K562 (cell line): ENCODE measurements around the gene GMPR2. TPM values are rescaled to one million over a fixed set of nuclear protein-coding genes. Genes with fewer than 3 reads are reported as not detected.

Source experiments
- polyA plus RNA-seq, 8 experiments: library from polyadenylated mRNA; depleted of rRNA in 4 of 8; stranded (reverse) in 5 of 8; unstranded in 3 of 8; fragments of >200 nt; fragmentation: Nextera tagmentation in 2 of 8; fragmentation: Illumina TruSeq in 1 of 8; extraction: Ambion mirVana in 2 of 8; extraction: Trizol in 1 of 8; gene quantifications; 2 replicates each; pipeline versions ENCODE4 v1.2.1 to v1.2.3, GENCODE V29; 2011 to 2014; ENCODE audit warnings: inconsistent platforms in 1 of 8, missing spikeins in 1 of 8
- small RNA-seq: library from RNA; depleted of rRNA; stranded (forward); fragments of <200 nt; gene quantifications from one replicate; pipeline ENCODE3, GENCODE V24; 2014
- total RNA-seq, 7 experiments: library from RNA; depleted of rRNA in 6 of 7; stranded (reverse); fragments of >200 nt in 6 of 7; fragmentation: Illumina TruSeq in 2 of 7; extraction: Trizol in 2 of 7; gene quantifications; 2 replicates each; pipeline versions ENCODE4 v1.2.1 to v1.2.3, GENCODE V29; 2011 to 2021; ENCODE audit warnings: low replicate concordance in 1 of 7

GMPR2 gene
- total and polyA plus RNA-seq, 9 of the 15 experiments (the other 6 are each of a cell fraction or from before 2014, with no cell fraction given), result 26.4 to 67.4 (median 36.3) TPM

Small RNAs within 50 kb of the gene (small RNA-seq; reads per million reads assigned to genes)
- not detected for gene AL136295.4
- gene CHMP4A, result not detected
- not detected for gene MDP1

Other genes starting within 250 kb of the GMPR2 start
Only the 7 nearest of the 34 such genes appear.
- gene TM9SF1, start 37.5 kb upstream of the GMPR2 start, total RNA-seq (2014; rRNA removed), result 11.8 and 15.0 TPM in 2 replicates
- 6.9 and 11.0 TPM in 2 replicates for gene TM9SF1, start 37.5 kb upstream of the GMPR2 start, total RNA-seq (2014; rRNA removed; fragmentation: Illumina TruSeq; extraction: Trizol)
- 12.7 and 13.2 TPM in 2 replicates for gene TM9SF1, start 37.5 kb upstream of the GMPR2 start, total RNA-seq (2015; rRNA removed; fragmentation: Illumina TruSeq; extraction: Trizol)
- 20.3 TPM in 2 replicates for gene TM9SF1, start 37.5 kb upstream of the GMPR2 start, total RNA-seq (2021)
- 9.2 and 10.6 TPM in 2 replicates for gene TM9SF1, start 37.5 kb upstream of the GMPR2 start, polyA plus RNA-seq (2011; rRNA removed)
- gene TM9SF1, start 37.5 kb upstream of the GMPR2 start, polyA plus RNA-seq (2014; fragmentation: Illumina TruSeq; extraction: Trizol), result 13.3 and 17.9 TPM in 2 replicates
- 1 to 10 TPM; 5.3 to 6.3 TPM for gene TM9SF1, start 37.5 kb upstream of the GMPR2 start, polyA plus RNA-seq (2014; fragmentation: Nextera tagmentation; extraction: Ambion mirVana)
- gene TM9SF1, start 37.5 kb upstream of the GMPR2 start, polyA plus RNA-seq (2014; rRNA removed), result 13.0 and 18.9 TPM in 2 replicates
- not detected in 2 replicates for gene TSSK4, start 27.2 kb upstream of the GMPR2 start, total RNA-seq (2014; rRNA removed)
- gene TSSK4, start 27.2 kb upstream of the GMPR2 start, total RNA-seq (2014; rRNA removed; fragmentation: Illumina TruSeq; extraction: Trizol), result not detected in 2 replicates
- gene TSSK4, start 27.2 kb upstream of the GMPR2 start, total RNA-seq (2015; rRNA removed; fragmentation: Illumina TruSeq; extraction: Trizol), result 0.15 TPM in 1 of 2 replicates, not detected in the other
- gene TSSK4, start 27.2 kb upstream of the GMPR2 start, total RNA-seq (2021), result not detected in 2 replicates
- gene TSSK4, start 27.2 kb upstream of the GMPR2 start, polyA plus RNA-seq (2011; rRNA removed), result not detected in 2 replicates
- not detected in 2 replicates for gene TSSK4, start 27.2 kb upstream of the GMPR2 start, polyA plus RNA-seq (2014; fragmentation: Illumina TruSeq; extraction: Trizol)
- gene TSSK4, start 27.2 kb upstream of the GMPR2 start, polyA plus RNA-seq (2014; fragmentation: Nextera tagmentation; extraction: Ambion mirVana), result under 1 TPM; 0.07 to 0.14 TPM
- gene TSSK4, start 27.2 kb upstream of the GMPR2 start, polyA plus RNA-seq (2014; rRNA removed), result not detected in 2 replicates
- 52.5 and 52.7 TPM in 2 replicates for gene CHMP4A, start 19.4 kb upstream of the GMPR2 start, total RNA-seq (2014; rRNA removed)
- gene CHMP4A, start 19.4 kb upstream of the GMPR2 start, total RNA-seq (2014; rRNA removed; fragmentation: Illumina TruSeq; extraction: Trizol), result 37.6 and 41.5 TPM in 2 replicates
- 37.2 and 38.7 TPM in 2 replicates for gene CHMP4A, start 19.4 kb upstream of the GMPR2 start, total RNA-seq (2015; rRNA removed; fragmentation: Illumina TruSeq; extraction: Trizol)
- 25.7 and 28.8 TPM in 2 replicates for gene CHMP4A, start 19.4 kb upstream of the GMPR2 start, total RNA-seq (2021)
- gene CHMP4A, start 19.4 kb upstream of the GMPR2 start, polyA plus RNA-seq (2011; rRNA removed), result 36.1 and 50.5 TPM in 2 replicates
- 77.2 and 88.9 TPM in 2 replicates for gene CHMP4A, start 19.4 kb upstream of the GMPR2 start, polyA plus RNA-seq (2014; fragmentation: Illumina TruSeq; extraction: Trizol)
- gene CHMP4A, start 19.4 kb upstream of the GMPR2 start, polyA plus RNA-seq (2014; fragmentation: Nextera tagmentation; extraction: Ambion mirVana), result 100 to 1,000 TPM in 1 of 2 experiments, 10 to 100 TPM in 1; 91.4 to 104 TPM
- 77.0 and 84.5 TPM in 2 replicates for gene CHMP4A, start 19.4 kb upstream of the GMPR2 start, polyA plus RNA-seq (2014; rRNA removed)
- gene MDP1, start 16.9 kb upstream of the GMPR2 start, total RNA-seq (2014; rRNA removed), result 2.7 and 6.8 TPM in 2 replicates
- gene MDP1, start 16.9 kb upstream of the GMPR2 start, total RNA-seq (2014; rRNA removed; fragmentation: Illumina TruSeq; extraction: Trizol), result 8.9 and 11.0 TPM in 2 replicates
- 7.8 and 8.5 TPM in 2 replicates for gene MDP1, start 16.9 kb upstream of the GMPR2 start, total RNA-seq (2015; rRNA removed; fragmentation: Illumina TruSeq; extraction: Trizol)
- 10.5 and 11.0 TPM in 2 replicates for gene MDP1, start 16.9 kb upstream of the GMPR2 start, total RNA-seq (2021)
- gene MDP1, start 16.9 kb upstream of the GMPR2 start, polyA plus RNA-seq (2011; rRNA removed), result 11.6 and 12.6 TPM in 2 replicates
- gene MDP1, start 16.9 kb upstream of the GMPR2 start, polyA plus RNA-seq (2014; fragmentation: Illumina TruSeq; extraction: Trizol), result 9.1 and 10.1 TPM in 2 replicates
- 10 to 100 TPM; 27.2 to 29.6 TPM for gene MDP1, start 16.9 kb upstream of the GMPR2 start, polyA plus RNA-seq (2014; fragmentation: Nextera tagmentation; extraction: Ambion mirVana)
- 11.9 and 15.3 TPM in 2 replicates for gene MDP1, start 16.9 kb upstream of the GMPR2 start, polyA plus RNA-seq (2014; rRNA removed)
- 219 and 275 TPM in 2 replicates for gene NEDD8, start 562 bp upstream of the GMPR2 start, total RNA-seq (2014; rRNA removed)
- gene NEDD8, start 562 bp upstream of the GMPR2 start, total RNA-seq (2014; rRNA removed; fragmentation: Illumina TruSeq; extraction: Trizol), result 260 and 291 TPM in 2 replicates
- 235 and 243 TPM in 2 replicates for gene NEDD8, start 562 bp upstream of the GMPR2 start, total RNA-seq (2015; rRNA removed; fragmentation: Illumina TruSeq; extraction: Trizol)
- gene NEDD8, start 562 bp upstream of the GMPR2 start, total RNA-seq (2021), result 139 and 142 TPM in 2 replicates
- gene NEDD8, start 562 bp upstream of the GMPR2 start, polyA plus RNA-seq (2011; rRNA removed), result 218 and 229 TPM in 2 replicates
- 225 and 233 TPM in 2 replicates for gene NEDD8, start 562 bp upstream of the GMPR2 start, polyA plus RNA-seq (2014; fragmentation: Illumina TruSeq; extraction: Trizol)
- gene NEDD8, start 562 bp upstream of the GMPR2 start, polyA plus RNA-seq (2014; fragmentation: Nextera tagmentation; extraction: Ambion mirVana), result 100 to 1,000 TPM; 628 to 691 TPM
- 328 and 342 TPM in 2 replicates for gene NEDD8, start 562 bp upstream of the GMPR2 start, polyA plus RNA-seq (2014; rRNA removed)
- 13.8 and 19.3 TPM in 2 replicates for gene TINF2, start 9.7 kb downstream of the GMPR2 start, total RNA-seq (2014; rRNA removed)
- 20.2 and 21.5 TPM in 2 replicates for gene TINF2, start 9.7 kb downstream of the GMPR2 start, total RNA-seq (2014; rRNA removed; fragmentation: Illumina TruSeq; extraction: Trizol)
- gene TINF2, start 9.7 kb downstream of the GMPR2 start, total RNA-seq (2015; rRNA removed; fragmentation: Illumina TruSeq; extraction: Trizol), result 18.6 and 19.0 TPM in 2 replicates
- 20.9 and 24.1 TPM in 2 replicates for gene TINF2, start 9.7 kb downstream of the GMPR2 start, total RNA-seq (2021)
- 15.6 and 18.5 TPM in 2 replicates for gene TINF2, start 9.7 kb downstream of the GMPR2 start, polyA plus RNA-seq (2011; rRNA removed)
- gene TINF2, start 9.7 kb downstream of the GMPR2 start, polyA plus RNA-seq (2014; fragmentation: Illumina TruSeq; extraction: Trizol), result 31.5 and 33.8 TPM in 2 replicates
- 10 to 100 TPM in 1 of 2 experiments, 1 to 10 TPM in 1; 9.7 to 11.3 TPM for gene TINF2, start 9.7 kb downstream of the GMPR2 start, polyA plus RNA-seq (2014; fragmentation: Nextera tagmentation; extraction: Ambion mirVana)
- 12.0 and 14.9 TPM in 2 replicates for gene TINF2, start 9.7 kb downstream of the GMPR2 start, polyA plus RNA-seq (2014; rRNA removed)
- gene TGM1, start 30.2 kb downstream of the GMPR2 start, total RNA-seq (2014; rRNA removed), result 1.0 and 1.7 TPM in 2 replicates
- 0.19 and 0.29 TPM in 2 replicates for gene TGM1, start 30.2 kb downstream of the GMPR2 start, total RNA-seq (2014; rRNA removed; fragmentation: Illumina TruSeq; extraction: Trizol)
- gene TGM1, start 30.2 kb downstream of the GMPR2 start, total RNA-seq (2015; rRNA removed; fragmentation: Illumina TruSeq; extraction: Trizol), result 0.40 and 0.45 TPM in 2 replicates
- gene TGM1, start 30.2 kb downstream of the GMPR2 start, total RNA-seq (2021), result 0.63 and 2.4 TPM in 2 replicates
- 1.0 and 2.1 TPM in 2 replicates for gene TGM1, start 30.2 kb downstream of the GMPR2 start, polyA plus RNA-seq (2011; rRNA removed)
- gene TGM1, start 30.2 kb downstream of the GMPR2 start, polyA plus RNA-seq (2014; fragmentation: Illumina TruSeq; extraction: Trizol), result 0.83 and 0.88 TPM in 2 replicates
- gene TGM1, start 30.2 kb downstream of the GMPR2 start, polyA plus RNA-seq (2014; fragmentation: Nextera tagmentation; extraction: Ambion mirVana), result under 1 TPM; 0.13 to 0.20 TPM
- gene TGM1, start 30.2 kb downstream of the GMPR2 start, polyA plus RNA-seq (2014; rRNA removed), result 0.76 and 4.4 TPM in 2 replicates